K562 (cell line): ENCODE results near the gene ARHGAP18. TPM values are rescaled to one million over a fixed set of nuclear protein-coding genes. Genes with fewer than 3 reads are reported as not detected.
A peak's percentile ranks its signal among the peaks of the same experiment; 100 is the strongest.

Experiments used
- ATAC-seq: fragments of 200-7000 bp; cut with Tn5 transposase; 3 replicates; pipeline ENCODE4 v1.9.1; 2020; ENCODE audit warnings: moderate library complexity
- BruUV-seq: library from RNA; stranded (reverse); fragments of 400-500 nt; replicated peaks from 2 replicates; lab custom pipeline; 2021; lab: Mats Ljungman, UMichigan
- CTCF ChIA-PET: fragments of 300-600 bp; formaldehyde crosslinking; extraction: SDS; loops from one replicate; lab custom pipeline; 2021; ENCODE audit warnings: low intra/inter-chr PET ratio; lab: Yijun Ruan, JAX
- POLR2A ChIA-PET: fragments of 300-600, 350-650 bp; sonication (Branson Sonifier 250); formaldehyde crosslinking; extraction: SDS; loops from one replicate; lab custom pipeline; 2021; ENCODE audit warnings: antibody characterized with exemption, inconsistent platforms; lab: Yijun Ruan, JAX
- DNase-seq, 4 experiments: peaks; one replicate each; pipeline versions ENCODE4 v3.0.0 to v3.0.0-alpha.2; 2011 to 2018; ENCODE audit warnings: low spot score in 3 of 4, mixed read lengths in 3 of 4; ENCODE audit errors: extremely low read depth in 1 of 4
- FAIRE-seq: peaks from 2 replicates; lab custom pipeline; 2011; peaks lifted over from hg19 to GRCh38; lab: Jason Lieb, UNC
- H2AFZ ChIP-seq: 2 replicates; pipeline ENCODE4 v1.6.0; 2011; ENCODE audit warnings: low read depth, low read length, control low read depth, inconsistent platforms
- H3K27ac ChIP-seq: fragments of 200-600 bp; 3 replicates; pipeline ENCODE4 v1.8.0; 2011; ENCODE audit warnings: low read depth, mild to moderate bottlenecking, control low read depth, inconsistent platforms, low read length, moderate library complexity, mixed read lengths; ENCODE audit errors: extremely low read depth
- H3K27me3 ChIP-seq, 2 experiments: fragments of 300-600 bp in 1 of 2; 2 replicates in 1 of 2; 3 replicates in 1 of 2; pipeline versions ENCODE4 v1.6.0 to v1.8.0; 2011; ENCODE audit warnings: inconsistent platforms in 2 of 2, low read length in 2 of 2, mild to moderate bottlenecking in 1 of 2, mixed read lengths in 1 of 2, moderate library complexity in 1 of 2; ENCODE audit not compliant: control insufficient read depth in 2 of 2, insufficient read depth in 2 of 2
- H3K36me3 ChIP-seq: fragments of 300-600 bp; 3 replicates; pipeline ENCODE4 v1.8.0; 2011; ENCODE audit warnings: mild to moderate bottlenecking, low read length, inconsistent platforms; ENCODE audit not compliant: control insufficient read depth, insufficient read depth
- H3K4me1 ChIP-seq, 2 experiments: fragments of 200-600 bp in 1 of 2; replicated peaks in 1 of 2; 2 replicates in 1 of 2; 3 replicates in 1 of 2; pipeline versions ENCODE4 v1.5.1 to v1.8.0; 2011; ENCODE audit warnings: inconsistent platforms in 2 of 2, low read length in 2 of 2, mild to moderate bottlenecking in 1 of 2, mixed read lengths in 1 of 2, moderate library complexity in 1 of 2; ENCODE audit not compliant: control insufficient read depth in 2 of 2, insufficient read depth in 2 of 2
- H3K4me2 ChIP-seq: 2 replicates; pipeline ENCODE4 v1.6.1; 2011; ENCODE audit warnings: low read length, control low read depth, inconsistent platforms, mixed read lengths; ENCODE audit not compliant: insufficient read depth
- H3K4me3 ChIP-seq: fragments of 200-600 bp; sonication (generic), shearing (Covaris generic); 2 replicates; pipeline ENCODE4 v1.5.1; 2016; ENCODE audit warnings: control low read depth, inconsistent platforms
- H3K79me2 ChIP-seq: fragments of 200-600 bp; 3 replicates; pipeline ENCODE4 v1.8.0; 2011; ENCODE audit warnings: low read length, inconsistent platforms; ENCODE audit not compliant: control insufficient read depth, insufficient read depth
- H3K9ac ChIP-seq, 2 experiments: 2 replicates each; pipeline versions ENCODE4 v1.6.0 to v1.6.1; 2011; ENCODE audit warnings: low read depth in 2 of 2, low read length in 2 of 2, control low read depth in 1 of 2, inconsistent platforms in 1 of 2, mild to moderate bottlenecking in 1 of 2, mixed read lengths in 1 of 2; ENCODE audit not compliant: insufficient read depth in 1 of 2
- H3K9me1 ChIP-seq: one replicate; pipeline ENCODE4 v1.6.0; 2011; ENCODE audit warnings: inconsistent platforms, mild to moderate bottlenecking, low read length, moderate library complexity; ENCODE audit not compliant: control insufficient read depth, insufficient read depth
- H3K9me3 ChIP-seq: replicated peaks from 2 replicates; pipeline ENCODE4 v1.5.1; 2011; ENCODE audit warnings: low read depth, low read length, inconsistent platforms; ENCODE audit not compliant: control insufficient read depth, insufficient read depth
- H4K20me1 ChIP-seq: replicated peaks from 2 replicates; pipeline ENCODE4 v1.6.1; 2011; ENCODE audit warnings: low read length, inconsistent platforms, mixed read lengths; ENCODE audit not compliant: control insufficient read depth, insufficient read depth
- E2F3 ChIP-seq: fragments of 250-450 bp; sonication (Bioruptor Pico); IDR thresholded peaks from 2 replicates; pipeline ENCODE4 v1.4.0; 2020; ENCODE audit warnings: mild to moderate bottlenecking
- PHF21A ChIP-seq: fragments of 450-650 bp; IDR thresholded peaks from 2 replicates; pipeline ENCODE4 v1.6.1; 2017; ENCODE audit warnings: low read depth, borderline replicate concordance
- SMARCB1 ChIP-seq: IDR thresholded peaks from 2 replicates; pipeline ENCODE4 v1.6.1; 2011; ENCODE audit warnings: improper control_type of control experiment, low read depth; ENCODE audit not compliant: insufficient read length
- STAG1 ChIP-seq: sonication (generic); formaldehyde crosslinking; IDR thresholded peaks from 2 replicates; pipeline ENCODE4 v1.5.0; 2020; ENCODE audit warnings: missing genetic modification reagents, borderline replicate concordance
- YY1 ChIP-seq, 3 experiments: IDR thresholded peaks; 2 replicates each; pipeline ENCODE4 v1.6.1; 2011; ENCODE audit warnings: low read length in 2 of 3, mild to moderate bottlenecking in 2 of 3, moderate library complexity in 2 of 3, borderline replicate concordance in 1 of 3, control low read depth in 1 of 3, low read depth in 1 of 3; ENCODE audit not compliant: insufficient read depth in 3 of 3, insufficient replicate concordance in 2 of 3, control insufficient read depth in 1 of 3, insufficient read length in 1 of 3; ENCODE audit errors: extremely low read depth in 1 of 3
- WGBS: fragments of 100-300 bp; shearing (Covaris generic); methylation state at CpG from one replicate; pipeline ENCODE4 v1.1.6; 2016; ENCODE audit warnings: low coverage, mixed read lengths; ENCODE audit not compliant: insufficient coverage; ENCODE audit errors: missing lambda C conversion rate; 5-methylcytosine and 5-hydroxymethylcytosine counted together
- in situ Hi-C: fragments of 300-500 bp; cut with MboI; formaldehyde crosslinking; loops from 4 replicates; pipeline ENCODE4 v1.15.0; 2018; ENCODE audit warnings: inconsistent platforms, mixed read lengths
- intact Hi-C: fragments of 100-400 bp; cut with micrococcal nuclease; formaldehyde crosslinking; loops from 2 replicates; pipeline ENCODE4 v1.14.2; 2022
- polyA plus RNA-seq, 8 experiments: library from polyadenylated mRNA; depleted of rRNA in 4 of 8; stranded (reverse) in 5 of 8; unstranded in 3 of 8; fragments of >200 nt; fragmentation: Nextera tagmentation in 2 of 8; fragmentation: Illumina TruSeq in 1 of 8; extraction: Ambion mirVana in 2 of 8; extraction: Trizol in 1 of 8; gene quantifications; 2 replicates each; pipeline versions ENCODE4 v1.2.1 to v1.2.3, GENCODE V29; 2011 to 2014; ENCODE audit warnings: inconsistent platforms in 1 of 8, missing spikeins in 1 of 8
- total RNA-seq, 7 experiments: library from RNA; depleted of rRNA in 6 of 7; stranded (reverse); fragments of >200 nt in 6 of 7; fragmentation: Illumina TruSeq in 2 of 7; extraction: Trizol in 2 of 7; gene quantifications; 2 replicates each; pipeline versions ENCODE4 v1.2.1 to v1.2.3, GENCODE V29; 2011 to 2021; ENCODE audit warnings: low replicate concordance in 1 of 7
- TF ChIP-seq, protein P1 (sequence below), 2 experiments: IDR thresholded peaks in 1 of 2; conservative IDR thresholded peaks in 1 of 2; 2 replicates each; pipeline ENCODE4 v1.6.1; 2016; ENCODE audit warnings: low read depth in 2 of 2, mild to moderate bottlenecking in 1 of 2, missing compliant biosample characterization in 1 of 2, missing genetic modification characterization in 1 of 2, moderate library complexity in 1 of 2

Gene ARHGAP18
- total and polyA plus RNA-seq, 9 of the 15 experiments (the other 6 are each of a cell fraction or from before 2014, with no cell fraction given): 13.3 to 29.7 (median 21.1) TPM

DNA sequence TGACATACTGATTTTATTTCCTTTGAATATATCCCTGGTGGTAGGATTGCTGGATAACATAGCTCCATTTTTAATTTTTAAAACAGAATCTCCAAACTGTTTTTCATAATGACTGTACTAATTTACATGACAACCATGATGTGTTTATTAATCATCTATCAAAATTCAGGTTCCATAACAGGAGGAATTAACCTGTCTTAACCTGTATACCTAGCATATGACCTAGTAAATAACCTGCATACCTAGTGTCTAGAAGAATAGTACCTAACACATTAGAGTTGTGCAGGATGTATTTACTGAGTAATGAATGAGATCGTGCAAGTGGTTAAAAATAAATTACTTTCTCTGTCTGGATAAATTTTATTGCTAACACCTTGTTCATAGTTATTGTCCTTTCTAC is 45.8 kb upstream of the ARHGAP18 start:
- H3K4me3 ChIP-seq: no peak overlapping the region
- 58% methylated on average over 1 of the region's 1 CpG for WGBS
- intact Hi-C loops (no loop called here), in situ Hi-C loops (no loop called here)
- H3K4me2 ChIP-seq: no peak overlapping the region
- TF ChIP-seq STAG1: no peak
- no peak for TF ChIP-seq PHF21A
- TF ChIP-seq, all 486 proteins: peak for 0
- Histone ChIP-seq H2AFZ (no peak overlapping the region), H3K36me3 (no peaks in the 10 kb centered on the region), H3K27me3 (no peaks in the 10 kb centered on the region), H3K9me1 (no peaks in the 10 kb centered on the region), H3K27ac (no peak overlapping the region), H3K79me2 (no peaks in the 10 kb centered on the region), H4K20me1 (no peaks in the 10 kb centered on the region), H3K4me1 (peaks cover 0 to 3% of the 10 kb centered on the region in 2 experiments; a peak in 1 of 5 replicates), H3K9me3 (no peaks in the 10 kb centered on the region), H3K9ac (no peak overlapping the region)
- FAIRE-seq (no peak), ATAC-seq (no peak), DNase-seq (no peak)
- CTCF ChIA-PET: no interaction called here
- no TSS peak for BruUV-seq
- POLR2A ChIA-PET: no interaction called here

DNA sequence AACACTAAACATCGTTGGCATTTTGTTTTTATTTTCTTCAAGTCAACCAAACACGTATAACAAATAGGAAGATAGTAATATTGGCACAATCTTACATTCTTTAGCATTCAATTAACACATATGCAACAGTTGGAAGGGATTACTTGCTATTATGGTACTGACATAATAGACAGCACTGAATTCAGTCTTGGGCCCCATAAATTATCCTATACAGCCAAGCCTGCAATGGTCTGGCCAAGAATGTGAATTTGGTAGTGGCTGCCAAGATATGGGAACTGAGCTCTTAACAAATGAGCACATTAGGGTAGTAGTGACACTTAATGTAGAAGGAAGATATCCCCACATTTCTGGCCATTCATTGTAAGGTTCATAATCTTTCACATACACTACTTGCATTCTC is 44.8 kb upstream of the ARHGAP18 start:
- CTCF ChIA-PET: no interaction called here
- 31% methylated on average over 2 of the region's 2 CpGs for WGBS
- no peaks in the 10 kb centered on the region for H3K27me3 ChIP-seq
- H3K9me3 ChIP-seq: no peaks in the 10 kb centered on the region
- no TSS peak for BruUV-seq
- TF ChIP-seq SMARCB1 (no peak), YY1 (IDR thresholded peaks at IDR 0.05; ENCODE audit: borderline replicate concordance in 1 of 3, control insufficient read depth in 1 of 3, extremely low read depth in 1 of 3, insufficient read depth in 3 of 3, insufficient read length in 1 of 3, insufficient replicate concordance in 2 of 3, low read depth in 1 of 3, low read length in 2 of 3) (no peak), E2F3 (CRISPR knock-in tag) (no peak)
- TF ChIP-seq, protein P1, sequence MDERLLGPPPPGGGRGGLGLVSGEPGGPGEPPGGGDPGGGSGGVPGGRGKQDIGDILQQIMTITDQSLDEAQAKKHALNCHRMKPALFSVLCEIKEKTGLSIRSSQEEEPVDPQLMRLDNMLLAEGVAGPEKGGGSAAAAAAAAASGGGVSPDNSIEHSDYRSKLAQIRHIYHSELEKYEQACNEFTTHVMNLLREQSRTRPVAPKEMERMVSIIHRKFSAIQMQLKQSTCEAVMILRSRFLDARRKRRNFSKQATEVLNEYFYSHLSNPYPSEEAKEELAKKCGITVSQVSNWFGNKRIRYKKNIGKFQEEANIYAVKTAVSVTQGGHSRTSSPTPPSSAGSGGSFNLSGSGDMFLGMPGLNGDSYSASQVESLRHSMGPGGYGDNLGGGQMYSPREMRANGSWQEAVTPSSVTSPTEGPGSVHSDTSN (CRISPR knock-in tag; IDR thresholded peaks at IDR 0.05; ENCODE audit: low read depth): no peak
- TF ChIP-seq, protein P1 (tag; conservative IDR thresholded peaks at IDR 0.05; ENCODE audit: low read depth): 0 out of 2 replicates have a peak, but pooled peaks have one; percentile 11
- no peak overlapping the region for H3K27ac ChIP-seq
- FAIRE-seq: no peak
- ATAC-seq: no peak
- H3K9ac ChIP-seq: no peak overlapping the region
- DNase-seq: no peak
- peaks cover 0 to 11% of the 10 kb centered on the region in 2 experiments; a peak in 2 of 5 replicates for H3K4me1 ChIP-seq
- no peaks in the 10 kb centered on the region for H3K9me1 ChIP-seq
- no peak overlapping the region for H3K4me2 ChIP-seq
- no peaks in the 10 kb centered on the region for H3K36me3 ChIP-seq
- no peaks in the 10 kb centered on the region for H3K79me2 ChIP-seq
- H4K20me1 ChIP-seq: no peaks in the 10 kb centered on the region
- no peak overlapping the region for H3K4me3 ChIP-seq
- in situ Hi-C loops (no loop called here), intact Hi-C loops (no loop called here)
- no peak overlapping the region for H2AFZ ChIP-seq
- POLR2A ChIA-PET: no interaction called here
